NCI-H2227 (cell line): ENCODE data around the gene OR1D5.
"Not testable (repeated sequence)": the region's sequence is repeated elsewhere in the genome, so short reads cannot be mapped to it uniquely, and the experiment has no call there.

ENCODE experiments used
- DNase-seq: peaks from one replicate; lab custom pipeline; 2025; ENCODE audit not compliant: unreplicated experiment; lab: John Stamatoyannopoulos, UW

The OR1D5 gene

DNA sequence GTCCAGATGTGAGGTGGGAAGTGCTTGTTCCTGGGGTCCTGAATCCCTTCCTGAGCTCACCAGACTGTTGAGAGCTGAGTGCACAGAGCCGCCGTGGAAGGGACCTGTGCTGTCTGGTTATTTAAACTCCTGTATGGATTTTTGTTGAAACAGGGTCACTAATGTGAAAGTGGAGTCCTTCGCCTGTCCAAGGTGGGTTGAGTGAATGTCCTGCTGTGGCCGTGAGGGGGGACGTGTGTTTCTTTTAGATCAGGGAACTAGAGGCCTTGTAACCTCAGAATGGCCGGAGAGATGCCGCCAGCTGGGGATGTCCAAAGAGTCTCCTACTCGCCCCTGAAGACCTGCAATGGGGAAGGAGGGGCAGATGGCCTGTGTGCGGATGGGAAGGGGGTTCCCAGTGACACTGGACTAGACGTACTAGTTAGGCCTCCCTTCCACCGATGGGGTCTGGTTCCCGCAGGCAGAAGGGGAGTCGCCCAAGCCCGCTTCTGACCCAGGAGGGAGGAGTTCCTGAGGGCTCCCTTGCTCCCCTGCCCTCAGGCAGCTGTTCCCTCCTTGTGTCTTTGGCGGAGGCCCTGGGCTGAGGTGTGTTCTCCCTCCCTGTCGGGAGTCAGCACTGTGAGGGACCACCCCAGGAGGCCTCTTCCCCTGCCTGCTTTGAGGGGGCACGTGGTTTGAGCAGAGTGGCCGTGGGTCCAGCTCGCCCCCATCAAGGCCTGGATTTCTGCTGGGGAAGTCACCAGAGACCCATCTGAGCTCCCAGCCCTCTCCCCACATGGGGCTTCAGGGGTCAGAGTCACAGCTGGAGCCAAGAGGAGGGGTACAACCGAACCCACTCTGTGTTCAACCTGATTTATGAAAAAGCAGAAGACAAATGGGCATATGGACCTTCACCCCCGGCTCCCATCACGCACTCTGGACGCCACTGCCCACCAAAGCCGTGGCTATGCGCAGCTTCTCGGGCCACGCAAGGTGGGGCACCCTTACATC, 30.9 kb downstream of the OR1D5 start:
- no peak for DNase-seq

DNA sequence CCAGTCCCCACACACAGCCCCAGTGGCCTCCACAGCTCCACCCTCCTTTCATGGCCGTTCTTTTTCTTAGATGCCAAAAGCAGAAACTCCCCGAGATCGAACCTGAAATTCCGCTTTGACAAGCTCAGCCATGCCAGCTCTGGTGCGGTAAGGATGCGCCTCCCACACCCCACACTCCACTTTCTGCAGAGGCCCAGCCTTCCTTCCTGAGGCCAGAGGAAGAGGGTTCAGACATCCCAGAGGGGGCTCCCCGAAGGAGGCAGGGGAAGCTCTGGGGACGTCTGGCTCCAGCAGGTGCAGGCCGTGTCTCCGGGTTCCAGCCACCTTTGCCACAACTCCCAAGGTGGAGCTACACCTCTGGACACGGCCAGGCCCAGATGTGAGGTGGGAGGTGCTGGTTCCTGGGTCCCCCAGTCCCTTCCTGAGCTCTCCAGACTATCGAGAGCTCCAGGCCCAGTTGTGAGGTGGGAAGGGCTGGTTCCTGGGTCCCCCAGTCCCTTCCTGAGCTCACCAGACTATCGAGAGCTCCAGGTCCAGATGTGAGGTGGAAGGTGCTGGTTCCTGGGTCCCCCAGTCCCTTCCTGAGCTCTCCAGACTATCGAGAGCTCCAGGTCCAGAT, 32.4 kb downstream of the OR1D5 start:
- not testable (repeated sequence) for DNase-seq

DNA sequence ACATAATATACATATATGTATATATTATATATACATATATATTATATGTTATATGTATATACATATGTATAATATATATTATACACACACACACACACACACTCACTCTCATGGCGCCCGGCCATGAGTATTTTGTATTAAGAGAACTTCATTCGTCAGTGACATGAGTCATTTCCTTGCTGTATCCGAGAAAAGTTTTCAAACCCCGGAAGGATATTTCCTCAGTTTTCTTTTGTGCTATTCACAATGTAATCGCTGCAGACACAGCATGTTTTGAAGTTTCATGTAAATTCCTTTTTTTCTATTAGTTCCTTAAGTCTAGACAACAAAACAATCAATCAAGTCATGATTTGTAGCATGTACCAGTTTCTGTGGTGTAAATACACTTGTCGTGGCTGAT, 33.3 kb downstream of the OR1D5 start:
- no peak for DNase-seq

DNA sequence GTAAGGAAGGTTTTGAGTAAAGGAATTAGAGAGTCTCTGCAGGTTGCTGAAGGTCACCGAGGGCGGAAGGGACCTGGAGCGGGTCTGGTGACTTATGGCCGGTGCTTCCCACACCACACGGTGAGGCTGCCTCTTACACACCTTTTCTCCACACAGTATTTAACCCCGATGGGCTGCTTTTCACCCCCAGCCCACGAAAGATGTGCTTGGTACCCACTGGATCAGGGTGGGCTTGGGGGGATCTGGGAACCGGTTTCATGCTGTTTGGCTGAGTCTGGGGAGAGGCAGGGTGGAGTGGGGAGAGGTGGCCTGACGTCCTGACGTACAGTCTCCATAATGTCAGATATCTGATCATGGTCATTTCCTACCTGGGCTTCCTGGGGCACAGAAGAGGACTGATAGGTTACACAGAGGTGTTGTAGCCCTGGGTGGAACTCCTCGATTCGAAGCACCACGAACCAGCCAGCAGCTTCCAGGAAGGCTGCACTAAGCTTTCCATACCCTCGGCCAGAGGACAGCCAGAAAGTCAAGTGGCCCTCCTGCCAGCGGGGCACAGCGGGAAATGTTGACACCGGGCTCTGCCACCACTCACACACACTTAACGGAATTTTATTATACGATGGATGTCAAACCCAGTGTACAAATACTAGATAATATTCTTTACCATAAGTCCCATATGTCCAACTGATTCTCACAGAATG, 34.0 kb downstream of the OR1D5 start:
- no peak for DNase-seq

DNA sequence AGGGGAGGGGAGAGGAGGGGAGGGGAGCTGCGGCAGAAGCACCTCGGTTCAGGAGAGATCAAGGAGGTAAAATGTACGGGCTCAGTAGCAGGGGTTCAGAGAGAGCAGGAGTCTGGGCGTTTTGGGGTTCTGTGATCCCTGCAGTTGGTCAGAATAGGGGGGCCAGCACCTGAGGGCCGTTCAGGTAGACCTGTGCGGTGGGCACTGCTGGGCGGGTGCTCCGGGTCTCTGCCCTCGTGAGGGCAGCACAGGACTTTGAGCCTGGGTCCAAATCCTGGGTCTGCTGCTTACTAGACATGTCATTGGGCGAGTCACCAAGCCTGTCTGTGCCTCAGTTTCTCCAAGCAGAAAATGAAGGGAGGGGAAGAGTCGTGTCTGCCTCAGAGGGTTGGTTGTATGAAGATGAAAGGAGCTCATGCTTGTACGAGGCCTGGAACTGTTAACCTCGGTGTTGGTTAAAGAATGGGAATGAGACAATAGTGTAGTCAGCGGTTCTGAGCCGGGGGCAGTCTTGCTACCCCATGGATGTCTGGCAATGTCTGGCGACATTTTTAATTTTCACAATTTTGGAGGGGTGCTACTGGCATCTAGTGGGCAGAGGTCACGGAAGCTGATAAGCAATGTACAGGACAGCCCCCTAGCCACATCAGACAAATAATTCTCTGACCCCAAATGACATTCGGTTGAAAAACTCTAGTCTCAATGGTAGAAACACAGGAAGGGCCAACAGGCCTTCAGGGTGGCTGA, 35.4 kb downstream of the OR1D5 start:
- no peak for DNase-seq

DNA sequence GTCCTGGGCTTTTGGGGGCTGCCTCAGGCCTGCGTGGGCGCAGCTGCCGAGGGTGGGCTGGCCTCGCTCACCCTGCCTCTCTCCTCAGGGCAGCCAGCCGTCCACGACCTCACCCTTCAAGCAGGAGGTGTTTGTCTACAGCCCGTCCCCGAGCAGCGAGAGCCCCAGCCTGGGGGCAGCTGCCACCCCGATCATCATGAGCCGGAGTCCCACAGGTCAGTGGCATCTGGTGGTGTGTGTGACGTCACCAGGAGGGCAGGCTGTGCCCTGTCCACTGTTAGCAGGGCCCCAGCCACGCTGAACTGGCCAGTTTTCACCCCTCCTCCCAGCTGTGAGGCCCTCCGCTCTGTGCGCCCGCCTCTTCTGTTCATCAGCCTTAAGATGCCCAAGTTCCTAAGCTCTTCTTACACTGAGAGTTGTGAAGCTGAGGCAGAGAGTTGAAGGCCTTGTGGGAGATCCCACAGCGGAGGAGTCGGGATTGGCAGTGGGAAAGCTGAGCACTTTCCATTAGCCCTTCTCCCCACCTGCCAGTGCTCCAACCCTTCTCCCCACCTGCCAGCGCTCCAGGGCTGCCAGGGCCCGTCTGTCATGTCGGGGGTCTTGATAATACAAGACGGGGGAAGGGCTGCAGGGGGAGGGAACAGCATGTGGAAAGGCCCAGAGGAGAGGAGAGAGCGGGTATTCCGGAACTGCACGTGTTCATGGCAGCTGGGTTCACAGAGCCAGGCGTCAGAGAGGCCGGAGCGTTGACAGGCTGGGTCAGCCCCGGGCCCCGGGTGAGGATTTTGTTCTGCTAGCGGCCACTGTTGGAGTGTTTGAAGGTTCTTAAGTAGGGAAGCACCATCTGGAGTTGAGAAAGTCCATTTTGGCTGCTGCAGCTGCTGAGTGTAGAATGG, 36.3 kb downstream of the OR1D5 start:
- DNase-seq: no peak

DNA sequence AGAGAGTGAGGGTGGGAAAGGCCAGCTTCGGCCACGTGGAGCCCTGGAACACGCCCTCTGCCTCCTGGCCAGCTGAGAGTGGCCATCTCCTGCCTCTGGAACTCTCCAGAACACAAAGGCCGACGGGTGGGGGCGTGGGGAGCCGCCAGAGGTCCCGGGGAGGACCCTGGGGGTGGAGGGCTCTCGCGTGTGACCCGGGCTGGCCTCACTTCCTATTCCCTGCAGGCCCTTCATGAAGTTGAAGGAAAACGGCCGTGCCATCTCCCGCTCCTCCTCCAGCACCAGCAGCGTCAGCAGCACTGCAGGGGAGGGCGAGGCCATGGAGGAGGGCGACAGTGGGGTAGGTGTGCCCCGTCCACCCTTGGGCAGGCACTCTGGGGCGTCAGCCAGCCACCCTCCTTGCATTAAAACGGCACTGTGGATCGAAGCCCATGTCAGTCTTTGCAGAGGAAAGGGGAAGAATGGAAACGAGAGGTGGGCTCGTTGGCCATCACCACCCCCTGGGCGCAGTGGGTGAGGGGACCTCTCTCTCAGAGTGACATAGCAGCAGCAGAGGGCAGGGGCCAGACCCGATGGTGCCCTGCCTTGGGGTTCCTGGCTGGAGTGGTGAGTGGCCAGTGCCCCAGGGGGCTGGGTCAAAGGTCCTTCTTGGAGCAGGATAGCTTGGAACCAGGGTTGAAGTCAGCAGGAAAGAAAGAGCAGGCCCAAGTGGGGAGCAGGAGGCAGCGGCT, 37.1 kb downstream of the OR1D5 start:
- DNase-seq: no peak

DNA sequence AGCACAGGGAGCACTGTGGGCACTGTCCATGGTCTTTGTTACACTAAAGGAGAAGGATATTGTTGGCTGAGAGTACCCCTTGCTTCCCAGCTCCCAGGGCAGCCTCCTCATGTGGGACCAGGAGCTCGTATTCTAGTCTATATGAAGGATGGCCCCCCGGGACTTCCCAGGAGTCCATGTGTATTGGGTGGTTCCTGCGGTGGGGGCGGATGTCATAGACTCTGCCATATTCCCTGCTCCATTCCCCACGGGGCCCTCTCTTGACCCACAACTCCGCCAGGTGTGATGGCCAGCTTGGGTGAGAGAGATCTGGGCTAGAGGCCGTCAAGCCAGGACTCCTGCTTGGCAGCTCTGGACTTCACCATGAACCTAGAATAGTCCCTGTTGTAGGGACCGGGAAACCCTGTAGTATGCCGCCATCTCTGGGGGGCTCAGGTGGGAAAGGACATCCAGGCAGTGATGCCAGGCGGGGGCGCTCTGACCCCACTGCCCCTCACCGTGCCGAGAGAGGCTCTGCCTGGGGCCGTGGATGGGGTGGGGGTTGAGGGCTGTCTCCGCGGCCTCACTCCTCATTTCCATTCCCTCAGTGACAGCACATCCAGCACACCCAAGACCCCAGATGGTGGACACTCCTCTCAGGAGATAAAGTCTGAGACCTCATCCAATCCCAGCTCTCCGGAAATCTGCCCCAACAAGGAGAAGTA, 37.8 kb downstream of the OR1D5 start:
- DNase-seq: no peak

DNA sequence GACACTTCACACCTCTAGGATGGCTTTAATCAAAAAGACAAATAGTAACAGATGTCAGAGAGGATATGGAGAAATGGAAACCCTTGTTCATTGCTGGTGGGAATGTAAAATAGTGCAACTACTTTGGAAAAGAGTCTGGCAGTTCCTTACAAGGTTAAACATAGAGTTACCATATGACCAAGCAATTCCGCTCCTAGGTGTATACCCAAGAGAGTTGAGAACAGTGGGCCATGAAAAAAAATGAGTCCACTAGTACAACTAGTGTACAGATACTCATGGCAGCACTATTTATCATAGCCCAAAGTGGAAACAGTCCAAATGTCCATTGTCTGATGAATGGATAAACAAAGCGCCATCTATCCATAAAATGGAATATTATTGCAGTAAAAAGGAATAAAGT, 39.1 kb downstream of the OR1D5 start:
- no peak for DNase-seq

DNA sequence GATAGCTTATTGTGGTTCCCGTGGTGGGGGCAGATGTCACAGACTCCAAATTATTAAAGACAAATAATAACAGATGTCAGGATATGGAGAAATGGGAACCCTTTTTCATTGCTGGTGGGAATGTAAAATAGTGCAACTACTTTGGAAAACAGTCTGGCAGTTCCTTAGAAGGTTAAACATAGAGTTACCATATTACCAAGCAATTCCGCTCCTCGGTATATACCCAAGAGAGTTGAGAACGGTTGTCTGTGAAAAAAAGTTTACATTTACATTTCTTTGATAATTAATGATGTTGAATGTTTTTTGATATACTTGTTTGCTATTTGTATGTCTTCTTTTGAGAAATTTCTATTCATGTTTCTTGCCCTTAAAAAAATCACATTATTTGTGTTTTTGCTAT, 41.2 kb downstream of the OR1D5 start:
- no peak for DNase-seq

DNA sequence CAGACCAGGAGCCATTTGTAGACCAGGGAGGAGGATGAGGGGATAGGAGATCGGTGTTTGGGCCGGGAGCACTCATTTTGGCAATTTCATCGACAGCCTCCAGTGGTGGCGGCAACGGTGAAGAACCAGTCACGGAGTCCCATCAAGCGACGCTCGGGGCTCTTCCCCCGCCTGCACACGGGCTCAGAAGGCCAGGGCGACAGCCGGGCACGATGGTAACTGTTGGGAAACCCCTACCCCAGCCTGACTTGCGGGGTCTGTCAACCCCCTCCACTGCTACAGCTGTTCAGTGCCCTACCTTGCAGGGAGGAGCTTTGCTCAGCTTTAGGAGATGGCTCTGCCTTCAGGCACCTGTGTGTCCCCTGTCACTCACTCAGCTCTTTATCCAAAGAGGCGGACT, 43.0 kb downstream of the OR1D5 start:
- no peak for DNase-seq

DNA sequence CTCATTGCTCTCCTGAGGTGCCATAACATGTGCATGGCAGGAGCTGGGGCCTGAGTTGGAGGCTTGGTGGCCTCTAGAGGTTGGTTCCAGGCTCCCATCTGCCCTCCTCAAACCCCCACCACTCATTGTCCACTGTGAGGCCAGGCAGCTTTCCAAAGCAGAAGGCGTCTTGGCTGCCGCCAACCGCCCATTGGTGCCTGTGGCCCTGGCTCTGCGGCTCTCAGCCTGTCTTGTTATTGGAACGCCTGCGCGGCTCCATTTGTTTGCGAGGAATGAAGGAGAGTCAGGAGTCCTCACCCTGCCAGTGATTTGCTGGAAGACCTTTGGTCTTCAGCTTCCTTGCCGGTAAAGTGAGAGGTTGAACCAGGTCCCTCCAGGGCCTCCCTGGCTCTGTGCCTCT, 43.6 kb downstream of the OR1D5 start:
- no peak for DNase-seq

DNA sequence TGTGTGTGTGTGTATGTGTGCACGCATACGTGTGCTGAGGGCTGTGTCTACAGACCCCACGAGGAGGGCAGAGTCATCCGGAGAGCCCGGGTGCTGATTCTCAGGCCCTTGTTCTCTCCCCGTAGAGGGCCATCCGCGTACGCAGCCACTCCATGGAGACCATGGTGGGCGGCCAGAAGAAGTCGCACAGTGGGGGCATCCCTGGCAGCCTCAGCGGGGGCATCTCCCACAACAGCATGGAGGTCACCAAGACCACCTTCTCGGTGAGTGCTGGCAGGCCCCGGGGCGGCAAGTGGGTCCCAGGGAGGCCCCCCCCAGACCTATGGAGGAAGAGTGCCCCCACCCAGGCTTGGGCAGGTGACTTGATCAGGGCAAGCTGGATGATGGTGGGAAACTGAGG, 45.5 kb downstream of the OR1D5 start:
- DNase-seq: no peak

DNA sequence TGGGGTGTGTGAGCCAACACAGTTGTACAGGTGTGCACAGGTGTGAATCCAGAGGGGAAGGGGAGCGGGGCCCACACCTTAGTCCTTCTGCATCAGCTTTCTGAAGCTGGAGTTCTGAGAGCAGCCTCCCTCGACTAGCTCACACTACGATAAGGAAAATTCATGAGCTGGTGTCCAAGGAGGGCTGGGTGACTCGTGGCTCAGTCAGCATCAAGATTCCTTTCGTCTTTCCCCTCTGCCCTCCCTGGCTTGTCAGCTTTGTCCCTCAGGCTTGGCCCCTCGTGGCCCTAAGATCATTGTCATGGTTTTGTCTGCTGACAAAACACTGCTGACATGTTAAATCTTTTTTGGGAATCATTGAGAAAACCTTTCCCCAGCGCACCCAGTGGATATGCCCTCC, 47.5 kb downstream of the OR1D5 start:
- DNase-seq: no peak

DNA sequence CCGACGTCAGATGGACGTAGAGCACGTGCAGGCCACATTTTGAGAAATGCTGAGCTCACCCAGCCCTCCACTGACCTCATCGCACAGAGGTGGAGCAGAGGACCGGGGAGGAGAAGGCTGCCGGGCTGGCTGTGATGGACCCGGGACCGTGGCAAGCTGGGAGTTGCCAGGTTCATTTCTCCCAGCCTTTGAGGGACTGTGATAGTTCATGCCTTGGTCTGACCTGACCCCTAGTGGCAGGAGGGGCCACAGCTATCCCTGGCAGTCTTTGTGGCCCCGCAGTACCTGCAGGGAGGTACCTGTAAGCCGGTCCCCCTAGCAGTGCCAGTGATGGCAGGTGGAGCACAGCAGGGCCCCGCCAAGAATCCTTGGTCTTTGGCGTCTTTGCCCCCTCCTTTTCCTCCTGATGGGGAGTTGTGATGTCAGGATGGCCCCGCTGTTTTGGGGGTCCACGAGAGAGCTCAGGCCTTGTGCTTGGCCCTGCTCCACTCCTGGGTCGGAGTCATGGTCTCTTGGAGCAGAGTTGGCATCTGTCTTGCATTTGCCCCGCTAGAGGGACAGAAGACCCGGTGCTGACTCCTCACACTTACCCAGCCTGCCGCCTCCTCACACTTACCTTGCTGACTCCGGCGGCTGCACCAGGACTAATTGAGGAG, 50.4 kb downstream of the OR1D5 start:
- peak; percentile 15 for DNase-seq
